HK-2 (cell line): Measurements from ENCODE around the gene IFNAR1.
A peak's percentile ranks its signal among the peaks of the same experiment; 100 is the strongest.

Source experiments
- DNase-seq: peaks from one replicate; pipeline ENCODE4 v3.0.0-alpha.2; 2018; ENCODE audit not compliant: unreplicated experiment

IFNAR1 gene

GRCh38 chr21:33402001-33402979 is 77.5 kb downstream of the IFNAR1 start:
- no peak for DNase-seq

- no peak for DNase-seq
Observed at GRCh38 chr21:33403128-33403785, 78.5 kb downstream of the IFNAR1 start, which contains the start of gene IFNGR2. IFNGR2 (plus strand) TSS chr21:33403413; CDS start chr21:33403544, 131 bp downstream.

- DNase-seq = peak; percentile 51
Observed at GRCh38 chr21:33403786-33404585, 79.2 kb downstream of the IFNAR1 start.

- no peak for DNase-seq
Observed at GRCh38 chr21:33406493-33406892, 81.7 kb downstream of the IFNAR1 start.
